Endothelial cell of umbilical vein (primary cell): Measurements from ENCODE around the gene ZNF331. TPM values are rescaled to one million over a fixed set of nuclear protein-coding genes. Genes with fewer than 3 reads are reported as not detected.

Experiments used
- BruUV-seq: library from RNA; stranded (reverse); fragments of 400-500 nt; replicated peaks from 2 replicates; lab custom pipeline; 2021; lab: Mats Ljungman, UMichigan
- CTCF ChIA-PET: fragments of 300-600, 350-600 bp; sonication (Branson Sonifier 250); formaldehyde crosslinking; loops from one replicate; lab custom pipeline; 2021; ENCODE audit warnings: antibody characterized with exemption, inconsistent platforms; lab: Charles Lee
- POLR2A ChIA-PET: fragments of 300-600, 350-600 bp; sonication (Branson Sonifier 250); formaldehyde crosslinking; loops from one replicate; lab custom pipeline; 2021; ENCODE audit warnings: antibody characterized with exemption, inconsistent platforms; lab: Charles Lee
- DNase-seq: peaks from one replicate; pipeline ENCODE4 v3.0.0-alpha.2; 2011; ENCODE audit warnings: low read depth, low spot score
- FAIRE-seq: peaks from 2 replicates; lab custom pipeline; 2011; peaks lifted over from hg19 to GRCh38; lab: Jason Lieb, UNC
- H2AFZ ChIP-seq: 2 replicates; pipeline ENCODE4 v1.6.0; 2012; ENCODE audit warnings: low read depth, low read length, control low read depth, inconsistent platforms
- H3K27ac ChIP-seq: 2 replicates; pipeline ENCODE4 v1.5.1; 2011; ENCODE audit warnings: low read depth, mild to moderate bottlenecking, control low read depth, low read length, moderate library complexity; ENCODE audit not compliant: insufficient read depth
- H3K27me3 ChIP-seq, 2 experiments: 2 replicates each; pipeline versions ENCODE4 v1.6.0 to v1.6.1; 2011; ENCODE audit warnings: low read length in 2 of 2, mixed read lengths in 1 of 2; ENCODE audit not compliant: control insufficient read depth in 2 of 2, insufficient read depth in 2 of 2
- H3K36me3 ChIP-seq, 2 experiments: 2 replicates in 1 of 2; 3 replicates in 1 of 2; pipeline ENCODE4 v1.5.1; 2011; ENCODE audit warnings: low read length in 2 of 2, mild to moderate bottlenecking in 1 of 2, moderate library complexity in 1 of 2; ENCODE audit not compliant: control insufficient read depth in 2 of 2, insufficient read depth in 2 of 2; ENCODE audit errors: extremely low read depth in 1 of 2
- H3K4me1 ChIP-seq: 3 replicates; pipeline ENCODE4 v1.5.1; 2011; ENCODE audit warnings: mild to moderate bottlenecking, low read length; ENCODE audit not compliant: control insufficient read depth, insufficient read depth; ENCODE audit errors: extremely low read depth
- H3K4me2 ChIP-seq: 2 replicates; pipeline ENCODE4 v1.6.1; 2011; ENCODE audit warnings: low read length, control low read depth, mixed read lengths; ENCODE audit not compliant: insufficient read depth
- H3K4me3 ChIP-seq, 3 experiments: fragments of 200-600 bp in 1 of 3; sonication (generic), shearing (Covaris generic) in 1 of 3; replicated peaks in 1 of 3; 2 replicates each; pipeline ENCODE4 v1.5.1; 2011 to 2016; ENCODE audit warnings: control low read depth in 3 of 3, low read length in 3 of 3, mild to moderate bottlenecking in 2 of 3, inconsistent platforms in 1 of 3, low read depth in 1 of 3, moderate library complexity in 1 of 3; ENCODE audit not compliant: insufficient read depth in 1 of 3
- H3K79me2 ChIP-seq: 2 replicates; pipeline ENCODE4 v1.6.0; 2012; ENCODE audit warnings: low read length, inconsistent platforms; ENCODE audit not compliant: control insufficient read depth, insufficient read depth
- H3K9ac ChIP-seq: replicated peaks from 2 replicates; pipeline ENCODE3; 2011; ENCODE audit warnings: low read length, control low read depth; ENCODE audit not compliant: insufficient read depth; ENCODE audit errors: extremely low read depth
- H3K9me1 ChIP-seq: replicated peaks from 3 replicates; pipeline ENCODE4 v1.6.0; 2011; ENCODE audit warnings: mild to moderate bottlenecking, low read length; ENCODE audit not compliant: control insufficient read depth, insufficient read depth; ENCODE audit errors: extremely low read depth
- H3K9me3 ChIP-seq: replicated peaks from 2 replicates; pipeline ENCODE4 v1.5.1; 2012; ENCODE audit warnings: low read length, inconsistent platforms; ENCODE audit not compliant: control insufficient read depth, insufficient read depth
- H4K20me1 ChIP-seq: replicated peaks from 2 replicates; pipeline ENCODE3; 2011; ENCODE audit warnings: mild to moderate bottlenecking, low read length; ENCODE audit not compliant: control insufficient read depth, insufficient read depth; ENCODE audit errors: extremely low read depth
- EZH2 ChIP-seq: IDR thresholded peaks from 2 replicates; pipeline ENCODE4 v1.6.1; 2012; ENCODE audit warnings: borderline replicate concordance, low read depth, mild to moderate bottlenecking, moderate library complexity, low read length, inconsistent platforms; ENCODE audit not compliant: severe bottlenecking
- FOS ChIP-seq: IDR thresholded peaks from 2 replicates; pipeline ENCODE4 v1.6.1; 2011; ENCODE audit warnings: mild to moderate bottlenecking, low read length, moderate library complexity, borderline replicate concordance; ENCODE audit not compliant: insufficient read depth
- GATA2 ChIP-seq: IDR thresholded peaks from 2 replicates; pipeline ENCODE4 v1.7.0; 2011; ENCODE audit warnings: low read depth, mild to moderate bottlenecking, moderate library complexity, mixed read lengths, low read length; ENCODE audit not compliant: insufficient read length, insufficient read depth
- JUN ChIP-seq: IDR thresholded peaks from 2 replicates; pipeline ENCODE4 v1.6.1; 2011; ENCODE audit warnings: borderline replicate concordance, low read depth; ENCODE audit not compliant: insufficient read length, insufficient read depth
- MYC ChIP-seq: IDR thresholded peaks from one replicate; pipeline ENCODE4 v1.6.1; 2011; ENCODE audit warnings: mild to moderate bottlenecking, low read depth, low read length
- POLR2A ChIP-seq: IDR thresholded peaks from 2 replicates; pipeline ENCODE4 v1.6.1; 2012; ENCODE audit warnings: low read depth, mild to moderate bottlenecking, control low read depth, low read length
- POLR2AphosphoS5 ChIP-seq: IDR thresholded peaks from 2 replicates; pipeline ENCODE4 v1.6.1; 2012; ENCODE audit warnings: low read depth, mild to moderate bottlenecking, control low read depth, low read length, moderate library complexity; ENCODE audit not compliant: insufficient read depth
- dilution Hi-C: fragments of 300-500 bp; cut with MboI; formaldehyde crosslinking; loops from one replicate; pipeline ENCODE4 v1.15.0; 2019; ENCODE audit warnings: low sequenced_read_pairs; ENCODE audit not compliant: extremely low pct_ligation_motif_present
- intact Hi-C: fragments of 100-400 bp; cut with micrococcal nuclease; formaldehyde crosslinking; loops from one replicate; pipeline ENCODE4 v1.10.0; 2022
- polyA plus RNA-seq, 4 experiments: library from polyadenylated mRNA; depleted of rRNA in 3 of 4; stranded (reverse) in 3 of 4; unstranded in 1 of 4; fragments of >200 nt; gene quantifications; 2 replicates each; pipeline versions ENCODE4 v1.2.1 to v1.2.3, GENCODE V29; 2011 to 2012; ENCODE audit warnings: missing spikeins in 1 of 4
- total RNA-seq: library from RNA; stranded (reverse); gene quantifications from 2 replicates; pipeline ENCODE4 v1.2.3, GENCODE V29; 2021
- TF ChIP-seq, protein P1 (sequence below), 2 donors: IDR thresholded peaks; 1 replicate in 1 of 2; 2 replicates in 1 of 2; pipeline ENCODE4 v1.5.1; 2011; ENCODE audit warnings: low read length in 2 of 2, mild to moderate bottlenecking in 2 of 2, moderate library complexity in 2 of 2, control low read depth in 1 of 2, inconsistent platforms in 1 of 2, low read depth in 1 of 2; ENCODE audit not compliant: insufficient read depth in 1 of 2; ENCODE audit errors: extremely low read depth in 1 of 2
- TF ChIP-seq, protein P2 (sequence below): IDR thresholded peaks from 2 replicates; pipeline ENCODE4 v1.6.1; 2011; ENCODE audit not compliant: insufficient read depth, insufficient read length

The ZNF331 gene
- total and polyA plus RNA-seq, 2 donors (not counting 3 experiments of a cell fraction or from before 2014, with no cell fraction given), result 6.2 to 11.2 TPM

DNA sequence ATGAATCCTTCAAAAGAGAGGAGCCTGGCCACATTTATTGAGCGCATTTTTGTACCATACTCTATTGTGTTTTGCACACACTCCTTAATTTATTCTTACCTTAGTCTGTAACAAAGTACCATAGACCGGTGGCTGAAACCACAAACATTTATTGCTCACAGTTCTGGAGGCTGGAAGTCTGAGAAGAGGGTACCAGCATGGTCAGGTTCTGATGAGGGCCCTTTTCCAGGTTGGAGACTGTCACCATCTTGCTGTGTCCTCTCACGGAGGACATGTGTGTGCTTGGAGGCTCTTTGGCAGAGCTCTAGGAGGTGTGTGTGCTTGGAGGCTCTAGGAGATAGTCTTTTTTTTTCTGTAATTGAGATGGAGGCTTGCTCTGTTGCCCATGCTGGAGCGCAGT, 2.1 kb downstream of the ZNF331 start:
- ChIA-PET POLR2A (no interaction called here), CTCF (no interaction called here)

DNA sequence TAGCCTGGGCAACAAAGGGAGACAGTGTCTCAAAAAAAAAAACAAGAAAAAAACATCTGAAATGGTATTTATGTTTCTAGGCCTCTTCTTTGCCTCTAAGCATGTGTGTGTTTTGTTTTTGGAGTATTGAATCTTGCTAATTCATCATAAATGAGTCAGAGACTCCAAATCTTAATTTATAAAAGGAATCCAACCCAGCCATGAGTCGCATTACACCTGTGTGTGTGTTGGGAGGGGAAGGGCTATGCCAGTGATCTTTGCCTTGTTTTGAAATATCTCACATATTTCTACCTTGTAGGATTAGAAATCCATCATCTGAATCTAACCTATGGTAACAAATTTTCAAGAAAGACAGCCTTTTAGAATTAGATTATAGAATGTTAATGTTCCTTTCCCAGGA, 4.0 kb downstream of the ZNF331 start:
- Histone ChIP-seq H2AFZ (no peak overlapping the region), H3K4me2 (no peak overlapping the region), H3K4me3 (no peak overlapping the region), H3K79me2 (no peaks in the 10 kb centered on the region), H3K9ac (no peak overlapping the region), H4K20me1 (no peaks in the 10 kb centered on the region), H3K36me3 (no peaks in the 10 kb centered on the region), H3K9me1 (no peaks in the 10 kb centered on the region), H3K9me3 (no peaks in the 10 kb centered on the region), H3K27me3 (no peaks in the 10 kb centered on the region), H3K4me1 (peaks cover 2% of the 10 kb centered on the region), H3K27ac (no peak overlapping the region)
- no peak for FAIRE-seq
- ChIA-PET POLR2A (no interaction called here), CTCF (no interaction called here)
- BruUV-seq, result no TSS peak
- intact Hi-C loops (no loop called here), dilution Hi-C loops (no loop called here)
- no peak for DNase-seq
- TF ChIP-seq EZH2 (no peak), FOS (no peak), GATA2 (no peak), POLR2AphosphoS5 (no peak), MYC (no peak), POLR2A (no peak), JUN (no peak)
- TF ChIP-seq, protein P1, sequence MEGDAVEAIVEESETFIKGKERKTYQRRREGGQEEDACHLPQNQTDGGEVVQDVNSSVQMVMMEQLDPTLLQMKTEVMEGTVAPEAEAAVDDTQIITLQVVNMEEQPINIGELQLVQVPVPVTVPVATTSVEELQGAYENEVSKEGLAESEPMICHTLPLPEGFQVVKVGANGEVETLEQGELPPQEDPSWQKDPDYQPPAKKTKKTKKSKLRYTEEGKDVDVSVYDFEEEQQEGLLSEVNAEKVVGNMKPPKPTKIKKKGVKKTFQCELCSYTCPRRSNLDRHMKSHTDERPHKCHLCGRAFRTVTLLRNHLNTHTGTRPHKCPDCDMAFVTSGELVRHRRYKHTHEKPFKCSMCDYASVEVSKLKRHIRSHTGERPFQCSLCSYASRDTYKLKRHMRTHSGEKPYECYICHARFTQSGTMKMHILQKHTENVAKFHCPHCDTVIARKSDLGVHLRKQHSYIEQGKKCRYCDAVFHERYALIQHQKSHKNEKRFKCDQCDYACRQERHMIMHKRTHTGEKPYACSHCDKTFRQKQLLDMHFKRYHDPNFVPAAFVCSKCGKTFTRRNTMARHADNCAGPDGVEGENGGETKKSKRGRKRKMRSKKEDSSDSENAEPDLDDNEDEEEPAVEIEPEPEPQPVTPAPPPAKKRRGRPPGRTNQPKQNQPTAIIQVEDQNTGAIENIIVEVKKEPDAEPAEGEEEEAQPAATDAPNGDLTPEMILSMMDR (IDR thresholded peaks at IDR 0.05; ENCODE audit: extremely low read depth in 1 of 2, insufficient read depth in 1 of 2, low read depth in 1 of 2, low read length in 2 of 2), result no peak
- TF ChIP-seq, protein P2, sequence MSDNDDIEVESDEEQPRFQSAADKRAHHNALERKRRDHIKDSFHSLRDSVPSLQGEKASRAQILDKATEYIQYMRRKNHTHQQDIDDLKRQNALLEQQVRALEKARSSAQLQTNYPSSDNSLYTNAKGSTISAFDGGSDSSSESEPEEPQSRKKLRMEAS, result no peak

More for the DNA sequence above, 2.1 kb downstream of the ZNF331 start:
- Histone ChIP-seq H3K4me1 (no peaks in the 10 kb centered on the region), H3K79me2 (no peaks in the 10 kb centered on the region), H3K9ac (no peak overlapping the region), H3K36me3 (no peaks in the 10 kb centered on the region), H3K27me3 (no peaks in the 10 kb centered on the region), H3K27ac (no peak overlapping the region), H3K9me3 (no peaks in the 10 kb centered on the region), H3K4me2 (no peak overlapping the region), H4K20me1 (no peaks in the 10 kb centered on the region), H3K9me1 (no peaks in the 10 kb centered on the region), H2AFZ (no peak overlapping the region), H3K4me3 (no peak overlapping the region)
- no peak for DNase-seq
- intact Hi-C loops, result no loop called here
- no peak for FAIRE-seq
- BruUV-seq, result no TSS peak
- no peak for TF ChIP-seq EZH2
- TF ChIP-seq, protein P1 (IDR thresholded peaks at IDR 0.05; ENCODE audit: extremely low read depth in 1 of 2, insufficient read depth in 1 of 2, low read depth in 1 of 2, low read length in 2 of 2), result no peak
- TF ChIP-seq GATA2, result no peak
- TF ChIP-seq JUN, result no peak
- no peak for TF ChIP-seq FOS
- TF ChIP-seq MYC, result no peak
- dilution Hi-C loops, result no loop called here
